HepG2 (cell line): ENCODE data around the gene CNEP1R1. TPM values are rescaled to one million over a fixed set of nuclear protein-coding genes. Genes with fewer than 3 reads are reported as not detected.

Source experiments
- BRCA1 ChIP-seq: sonication (generic); formaldehyde crosslinking; IDR thresholded peaks from 2 replicates; pipeline ENCODE4 v1.4.0; 2020; ENCODE audit warnings: missing genetic modification reagents
- E2F1 ChIP-seq: sonication (generic); formaldehyde crosslinking; IDR thresholded peaks from 2 replicates; pipeline ENCODE4 v1.5.0; 2020; ENCODE audit warnings: missing genetic modification reagents
- HDAC2 ChIP-seq: sonication (generic); formaldehyde crosslinking; IDR thresholded peaks from 2 replicates; pipeline ENCODE4 v1.4.0; 2020; ENCODE audit warnings: missing genetic modification reagents
- KLF15 ChIP-seq: sonication (generic); formaldehyde crosslinking; IDR thresholded peaks from 2 replicates; pipeline ENCODE4 v1.8.1; 2023; ENCODE audit warnings: borderline replicate concordance, mild to moderate bottlenecking, inconsistent platforms, missing genetic modification reagents, mixed read lengths
- MIER2 ChIP-seq: IDR thresholded peaks from 2 replicates; pipeline ENCODE4 v1.6.1; 2016; ENCODE audit warnings: missing biosample characterization, missing genetic modification reagents
- MLLT10 ChIP-seq: sonication (generic); formaldehyde crosslinking; IDR thresholded peaks from 2 replicates; pipeline ENCODE4 v1.4.0; 2020; ENCODE audit warnings: missing genetic modification reagents
- MTF1 ChIP-seq: sonication (generic); formaldehyde crosslinking; IDR thresholded peaks from 2 replicates; pipeline ENCODE4 v1.5.0; 2020; ENCODE audit warnings: missing genetic modification reagents
- MYC ChIP-seq: sonication (generic); formaldehyde crosslinking; IDR thresholded peaks from 2 replicates; pipeline ENCODE4 v1.9.0; 2021; ENCODE audit warnings: missing genetic modification reagents, borderline replicate concordance
- NCOA1 ChIP-seq: sonication (generic); formaldehyde crosslinking; IDR thresholded peaks from 2 replicates; pipeline ENCODE4 v1.9.0; 2021; ENCODE audit warnings: missing genetic modification reagents
- NFIB ChIP-seq: sonication (generic); formaldehyde crosslinking; IDR thresholded peaks from 2 replicates; pipeline ENCODE4 v1.9.0; 2021; ENCODE audit warnings: missing genetic modification reagents, mild to moderate bottlenecking, borderline replicate concordance
- NFIC ChIP-seq: IDR thresholded peaks from 2 replicates; pipeline ENCODE4 v1.6.1; 2012; ENCODE audit warnings: mild to moderate bottlenecking, low read length, inconsistent platforms
- NFKBIZ ChIP-seq: IDR thresholded peaks from 2 replicates; pipeline ENCODE4 v1.6.1; 2018; ENCODE audit warnings: missing genetic modification reagents, missing compliant biosample characterization
- NR2F6 ChIP-seq, 2 experiments: IDR thresholded peaks; 2 replicates each; pipeline ENCODE4 v1.6.1; 2016; ENCODE audit warnings: antibody characterized with exemption in 1 of 2, mild to moderate bottlenecking in 1 of 2
- PCBP2 ChIP-seq: fragments of 200-400 bp; formaldehyde crosslinking; optimal IDR thresholded peaks from 2 replicates; pipeline ENCODE3; 2018; ENCODE audit warnings: low read length, low read depth; ENCODE audit not compliant: poor library complexity, severe bottlenecking
- POLR2G ChIP-seq: fragments of 200-400 bp; formaldehyde crosslinking; IDR thresholded peaks from 2 replicates; pipeline ENCODE4 v1.6.1; 2018; ENCODE audit warnings: mild to moderate bottlenecking, low read depth, low read length, moderate library complexity
- PRMT3 ChIP-seq: sonication (generic); formaldehyde crosslinking; IDR thresholded peaks from 2 replicates; pipeline ENCODE4 v1.8.1; 2022; ENCODE audit warnings: low read depth, mild to moderate bottlenecking, moderate library complexity, missing genetic modification reagents, borderline replicate concordance
- REXO4 ChIP-seq: sonication (generic); formaldehyde crosslinking; IDR thresholded peaks from 2 replicates; pipeline ENCODE4 v1.8.0; 2022; ENCODE audit warnings: missing genetic modification reagents, mild to moderate bottlenecking, borderline replicate concordance
- SIX4 ChIP-seq: sonication (generic); formaldehyde crosslinking; IDR thresholded peaks from 2 replicates; pipeline ENCODE4 v1.4.0; 2020; ENCODE audit warnings: missing genetic modification reagents
- SP140L ChIP-seq: sonication (generic); formaldehyde crosslinking; IDR thresholded peaks from 2 replicates; pipeline ENCODE4 v1.4.0; 2020; ENCODE audit warnings: missing genetic modification reagents, borderline replicate concordance
- TOE1 ChIP-seq: sonication (generic); formaldehyde crosslinking; IDR thresholded peaks from 2 replicates; pipeline ENCODE4 v1.4.0; 2020; ENCODE audit warnings: mild to moderate bottlenecking, missing genetic modification reagents
- TP53 ChIP-seq: sonication (generic); formaldehyde crosslinking; conservative IDR thresholded peaks from 2 replicates; pipeline ENCODE4 v1.4.0; 2020; ENCODE audit warnings: missing genetic modification reagents
- ZBTB43 ChIP-seq: sonication (generic); formaldehyde crosslinking; conservative IDR thresholded peaks from 2 replicates; pipeline ENCODE4 v1.4.0; 2020; ENCODE audit warnings: missing genetic modification reagents
- ZEB1 ChIP-seq: IDR thresholded peaks from 2 replicates; pipeline ENCODE4 v1.6.1; 2012; ENCODE audit warnings: mild to moderate bottlenecking, low read depth, inconsistent platforms; ENCODE audit not compliant: insufficient replicate concordance
- ZFY ChIP-seq: sonication (generic); formaldehyde crosslinking; IDR thresholded peaks from 2 replicates; pipeline ENCODE4 v1.4.0; 2020; ENCODE audit warnings: missing genetic modification reagents
- ZNF382 ChIP-seq: sonication (generic); formaldehyde crosslinking; IDR thresholded peaks from 2 replicates; pipeline ENCODE4 v1.5.0; 2020; ENCODE audit warnings: missing genetic modification reagents, mild to moderate bottlenecking, borderline replicate concordance
- ZNF552 ChIP-seq: sonication (generic); formaldehyde crosslinking; IDR thresholded peaks from 2 replicates; pipeline ENCODE4 v1.9.0; 2022; ENCODE audit warnings: missing genetic modification reagents, mild to moderate bottlenecking, borderline replicate concordance
- ZNF576 ChIP-seq: sonication (generic); formaldehyde crosslinking; IDR thresholded peaks from 2 replicates; pipeline ENCODE4 v1.4.0; 2020; ENCODE audit warnings: mild to moderate bottlenecking, missing genetic modification reagents
- ZNF777 ChIP-seq: sonication (generic); formaldehyde crosslinking; IDR thresholded peaks from 2 replicates; pipeline ENCODE4 v1.4.0; 2020; ENCODE audit warnings: missing genetic modification reagents
- ZNF839 ChIP-seq: sonication (generic); formaldehyde crosslinking; IDR thresholded peaks from 2 replicates; pipeline ENCODE4 v1.4.0; 2020; ENCODE audit warnings: missing genetic modification reagents, mild to moderate bottlenecking, borderline replicate concordance
- polyA plus RNA-seq, 8 experiments: library from polyadenylated mRNA; depleted of rRNA in 3 of 8; stranded (reverse) in 7 of 8; unstranded in 1 of 8; fragments of >200 nt; fragmentation: Illumina TruSeq in 4 of 8; extraction: Trizol in 4 of 8; gene quantifications; 2 replicates each; pipeline versions ENCODE4 v1.2.1 to v1.2.3, GENCODE V29; 2011 to 2016; ENCODE audit warnings: low read depth in 4 of 8, missing spikeins in 1 of 8, mixed read lengths in 1 of 8; ENCODE audit not compliant: insufficient read depth in 1 of 8
- total RNA-seq, 5 experiments: library from RNA; depleted of rRNA; stranded (reverse); fragments of >200 nt; fragmentation: Illumina TruSeq; extraction: Trizol; gene quantifications; 2 replicates each; pipeline ENCODE4 v1.2.3, GENCODE V29; 2016; ENCODE audit warnings: low read depth in 1 of 5

The CNEP1R1 gene
- total and polyA plus RNA-seq, 2 of the 13 experiments (the other 11 are each of a cell fraction or from before 2014, with no cell fraction given), result 23.6 to 26.8 TPM

- TF ChIP-seq TOE1 (CRISPR knock-in tag) (0 out of 2 replicates have a peak, but pooled peaks have one; percentile 1), POLR2G (peak; percentile 78), ZNF839 (CRISPR knock-in tag) (no peak; the same call in 1 of the 2 replicates), PRMT3 (no peak), REXO4 (CRISPR knock-in tag) (peak; percentile 77; the same call in 1 of the 2 replicates), MIER2 (CRISPR knock-in tag) (peak; percentile 41; the same call in 1 of the 2 replicates), NR2F6 (IDR thresholded peaks at IDR 0.05) (no peak), NR2F6 (CRISPR knock-in tag; IDR thresholded peaks at IDR 0.05) (peak; percentile 44; the same call in 1 of the 2 replicates), NFKBIZ (CRISPR knock-in tag) (0 out of 2 replicates have a peak, but pooled peaks have one; percentile 32), BRCA1 (CRISPR knock-in tag) (peak; percentile 64; the same call in 1 of the 2 replicates), MLLT10 (CRISPR knock-in tag) (no peak), SP140L (CRISPR knock-in tag) (0 out of 2 replicates have a peak, but pooled peaks have one; percentile 51), NCOA1 (peak; percentile 90), ZNF576 (peak; percentile 89; the same call in 1 of the 2 replicates), NFIC (no peak), E2F1 (peak; percentile 69; the same call in 1 of the 2 replicates), SIX4 (CRISPR knock-in tag) (no peak), HDAC2 (CRISPR knock-in tag) (peak; percentile 63; the same call in 1 of the 2 replicates), PCBP2 (no peak), ZBTB43 (CRISPR knock-in tag) (peak; percentile 81), ZNF552 (CRISPR knock-in tag) (peak; percentile 78; the same call in 1 of the 2 replicates), NFIB (CRISPR knock-in tag) (no peak), ZFY (CRISPR knock-in tag) (peak; percentile 87), MTF1 (0 out of 2 replicates have a peak, but pooled peaks have one; percentile 40), ZNF382 (CRISPR knock-in tag) (no peak), ZEB1 (no peak), ZNF777 (peak; percentile 98), KLF15 (CRISPR knock-in tag) (0 out of 2 replicates have a peak, but pooled peaks have one; percentile 91), TP53 (CRISPR knock-in tag) (peak; percentile 56; the same call in 1 of the 2 replicates), MYC (peak; percentile 90)
These were observed 40.8 kb downstream of the CNEP1R1 start, which contains the start of gene HEATR3 (continued) for GRCh38 chr16:50065624-50066481.
